Suprapubic skin (tissue), 4 donors: Measurements from ENCODE around the gene LENG1.

Source experiments
- EP300 ChIP-seq: sonication (generic); formaldehyde crosslinking; IDR thresholded peaks from one replicate; pipeline ENCODE4 v1.6.1; 2017; ENCODE audit warnings: antibody characterized with exemption
- POLR2A ChIP-seq, 2 donors: fragments of 450-650 bp; IDR thresholded peaks; one replicate each; pipeline ENCODE4 v1.6.1; 2017; ENCODE audit warnings: antibody characterized with exemption in 2 of 2, mild to moderate bottlenecking in 2 of 2, moderate library complexity in 2 of 2
- POLR2AphosphoS5 ChIP-seq, 3 donors: sonication (generic); formaldehyde crosslinking; IDR thresholded peaks; one replicate each; pipeline ENCODE4 v1.6.1; 2017; ENCODE audit warnings: antibody characterized with exemption in 3 of 3
- TF ChIP-seq, protein P1 (sequence below), 2 donors: fragments of 200-600 bp in 1 of 2; fragments of 450-650 bp in 1 of 2; sonication (generic) in 1 of 2; IDR thresholded peaks; one replicate each; pipeline ENCODE4 v1.5.1; 2016 to 2019; ENCODE audit warnings: antibody characterized with exemption in 2 of 2, mild to moderate bottlenecking in 1 of 2, moderate library complexity in 1 of 2

DNA sequence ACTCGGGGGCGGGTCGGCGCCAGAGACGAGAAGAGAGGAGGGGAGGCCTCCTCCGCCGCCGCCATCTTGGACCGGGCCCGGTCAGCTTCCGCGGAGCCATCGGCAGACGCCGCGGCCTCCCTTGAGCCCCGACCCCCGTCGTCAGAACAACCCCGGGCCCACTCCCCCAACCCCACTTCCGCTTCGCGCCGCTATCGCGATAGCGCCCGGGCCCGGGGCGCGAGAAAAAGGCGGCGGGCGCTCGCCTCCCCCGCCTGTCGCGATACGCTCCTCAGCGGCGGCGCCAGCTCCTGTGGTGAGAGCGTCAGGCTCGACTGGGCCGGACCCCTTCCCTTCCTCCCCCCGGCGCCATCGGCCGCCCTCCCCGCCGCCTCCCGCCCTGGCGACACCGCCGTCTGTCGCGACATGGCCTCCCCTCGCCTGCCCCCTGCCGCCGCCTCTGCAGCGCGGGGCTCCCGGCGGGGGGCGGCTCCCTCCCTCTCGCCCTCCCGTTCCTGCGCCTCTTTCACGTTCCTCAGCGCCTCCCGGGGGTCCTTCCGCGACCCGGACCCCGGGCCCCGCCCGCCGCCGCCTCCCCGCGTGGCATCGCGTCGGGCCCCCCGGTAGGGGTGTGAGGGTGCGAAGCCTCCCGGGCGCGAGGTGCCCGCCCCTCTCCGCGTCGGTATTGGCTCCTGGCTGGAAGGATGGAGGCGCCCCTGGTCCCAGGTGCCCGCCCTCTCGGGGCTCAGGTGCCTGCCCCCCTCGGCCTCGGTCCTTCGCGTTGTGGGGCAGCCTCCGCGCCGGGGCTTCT is 21.6 kb downstream of the LENG1 start, which contains the start of gene CNOT3:
- TF ChIP-seq POLR2AphosphoS5 (IDR thresholded peaks at IDR 0.05) = peak in 1 of 3 donors; percentile 66
- TF ChIP-seq POLR2A (IDR thresholded peaks at IDR 0.05) = peak in 1 of 2 donors; percentile 71
- TF ChIP-seq, protein P1, sequence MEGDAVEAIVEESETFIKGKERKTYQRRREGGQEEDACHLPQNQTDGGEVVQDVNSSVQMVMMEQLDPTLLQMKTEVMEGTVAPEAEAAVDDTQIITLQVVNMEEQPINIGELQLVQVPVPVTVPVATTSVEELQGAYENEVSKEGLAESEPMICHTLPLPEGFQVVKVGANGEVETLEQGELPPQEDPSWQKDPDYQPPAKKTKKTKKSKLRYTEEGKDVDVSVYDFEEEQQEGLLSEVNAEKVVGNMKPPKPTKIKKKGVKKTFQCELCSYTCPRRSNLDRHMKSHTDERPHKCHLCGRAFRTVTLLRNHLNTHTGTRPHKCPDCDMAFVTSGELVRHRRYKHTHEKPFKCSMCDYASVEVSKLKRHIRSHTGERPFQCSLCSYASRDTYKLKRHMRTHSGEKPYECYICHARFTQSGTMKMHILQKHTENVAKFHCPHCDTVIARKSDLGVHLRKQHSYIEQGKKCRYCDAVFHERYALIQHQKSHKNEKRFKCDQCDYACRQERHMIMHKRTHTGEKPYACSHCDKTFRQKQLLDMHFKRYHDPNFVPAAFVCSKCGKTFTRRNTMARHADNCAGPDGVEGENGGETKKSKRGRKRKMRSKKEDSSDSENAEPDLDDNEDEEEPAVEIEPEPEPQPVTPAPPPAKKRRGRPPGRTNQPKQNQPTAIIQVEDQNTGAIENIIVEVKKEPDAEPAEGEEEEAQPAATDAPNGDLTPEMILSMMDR (IDR thresholded peaks at IDR 0.05) = no peak
- no peak for TF ChIP-seq EP300
